H7 (cell line): Measurements from ENCODE around the gene ANKRD63. TPM values are rescaled to one million over a fixed set of nuclear protein-coding genes. Genes with fewer than 3 reads are reported as not detected.
A peak's percentile ranks its signal among the peaks of the same experiment; 100 is the strongest.

Source experiments
- DNase-seq: peaks from one replicate; pipeline ENCODE4 v3.0.0; 2012
- H3K27me3 ChIP-seq: 2 replicates; pipeline ENCODE4 v1.6.0; 2011; ENCODE audit warnings: mild to moderate bottlenecking, low read length; ENCODE audit not compliant: control insufficient read depth, insufficient read depth
- H3K36me3 ChIP-seq: replicated peaks from 2 replicates; pipeline ENCODE4 v1.5.1; 2011; ENCODE audit warnings: low read length; ENCODE audit not compliant: control insufficient read depth, insufficient read depth
- H3K4me3 ChIP-seq: 2 replicates; pipeline ENCODE4 v1.5.1; 2011; ENCODE audit warnings: low read depth, mild to moderate bottlenecking, control low read depth, low read length, moderate library complexity; ENCODE audit not compliant: insufficient read depth
- total RNA-seq: library from RNA; depleted of rRNA; stranded (reverse); fragments of >200 nt; shearing (Covaris generic); gene quantifications from 2 replicates; pipeline ENCODE4 v1.2.3, GENCODE V29; 2014; rRNA removed

The ANKRD63 gene
- total RNA-seq, 1 experiment from 2014 or later, result 0.45 TPM

GRCh38 chr15:40232625-40233070 is 50.2 kb downstream of the ANKRD63 start:
- Histone ChIP-seq H3K4me3 (no peak overlapping the region), H3K27me3 (no peaks in the 10 kb centered on the region), H3K36me3 (peaks cover 19% of the 10 kb centered on the region)
- peak; percentile 39 for DNase-seq

Other genes with a start within 250 kb of the ANKRD63 start
- gene SRP14, start 243.9 kb downstream of the ANKRD63 start, total RNA-seq, result 148 and 156 TPM in 2 replicates
- gene BMF, start 174.2 kb downstream of the ANKRD63 start, total RNA-seq, result 11.9 and 12.4 TPM in 2 replicates
- gene BUB1B, start 122.0 kb downstream of the ANKRD63 start, total RNA-seq, result 87.4 and 126 TPM in 2 replicates
- gene PAK6, start 44.0 kb downstream of the ANKRD63 start, total RNA-seq, result 4.9 and 8.4 TPM in 2 replicates
- 11.3 and 13.9 TPM in 2 replicates for gene PLCB2, start 24.9 kb upstream of the ANKRD63 start, total RNA-seq
- gene INAFM2, start 40.6 kb upstream of the ANKRD63 start, total RNA-seq, result 15.2 and 15.8 TPM in 2 replicates
- 0.03 and 0.18 TPM in 2 replicates for gene CCDC9B, start 57.9 kb upstream of the ANKRD63 start, total RNA-seq
- not detected in 2 replicates for gene PHGR1, start 68.0 kb upstream of the ANKRD63 start, total RNA-seq
- 0.04 and 0.52 TPM in 2 replicates for gene DISP2, start 75.2 kb upstream of the ANKRD63 start, total RNA-seq
- gene KNSTRN, start 99.7 kb upstream of the ANKRD63 start, total RNA-seq, result 72.2 and 104 TPM in 2 replicates
- 28.6 and 31.4 TPM in 2 replicates for gene IVD, start 122.7 kb upstream of the ANKRD63 start, total RNA-seq
- 45.7 and 47.4 TPM in 2 replicates for gene BAHD1, start 157.9 kb upstream of the ANKRD63 start, total RNA-seq
- 11.7 and 15.2 TPM in 2 replicates for gene CHST14, start 187.9 kb upstream of the ANKRD63 start, total RNA-seq